GM18526 (cell line): ENCODE results near the gene RASA2.

Source experiments
- POLR2A ChIP-seq: IDR thresholded peaks from 3 replicates; pipeline ENCODE4 v1.6.1; 2011; ENCODE audit not compliant: insufficient read length; ENCODE audit errors: extremely low read depth

RASA2 gene

DNA sequence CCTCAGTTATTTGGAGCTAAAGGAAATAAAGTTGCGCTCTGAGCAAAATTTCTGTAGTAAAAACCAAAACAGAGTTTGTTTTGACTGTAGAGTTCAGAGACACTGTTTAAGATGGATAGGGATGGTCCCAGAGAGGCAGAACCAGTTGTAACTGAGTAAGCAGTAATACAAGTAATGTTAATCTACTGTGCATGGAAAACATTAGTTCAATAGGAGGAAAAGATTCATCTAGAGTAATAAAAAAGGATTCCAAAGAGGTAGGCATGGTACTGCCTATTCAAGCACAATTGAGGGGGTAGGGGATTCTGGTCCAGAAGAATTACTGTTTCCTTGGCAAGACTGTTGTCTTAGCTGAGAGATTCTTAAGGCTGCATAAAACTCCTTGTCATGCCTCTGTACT is 77.4 kb downstream of the RASA2 start:
- no peak for TF ChIP-seq POLR2A

DNA sequence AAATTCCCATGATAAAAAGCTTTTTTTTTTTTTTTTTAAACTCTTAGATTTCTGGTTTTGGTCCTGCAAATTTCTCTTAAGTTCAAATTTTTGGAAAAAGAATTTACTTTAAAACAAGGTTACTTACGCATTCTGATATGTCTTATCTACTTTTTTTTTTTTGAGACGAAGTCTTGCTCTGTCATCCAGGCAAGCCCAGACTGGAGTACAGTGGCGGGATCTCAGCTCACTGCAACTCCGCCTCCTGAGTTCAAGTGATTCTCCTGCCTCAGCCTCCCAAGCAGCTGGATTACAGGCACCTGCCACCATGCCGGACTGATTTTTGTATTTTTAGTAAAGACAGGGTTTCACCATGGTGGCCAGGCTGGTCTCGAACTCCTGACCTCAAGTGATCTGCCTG is 83.2 kb downstream of the RASA2 start:
- TF ChIP-seq POLR2A = no peak

DNA sequence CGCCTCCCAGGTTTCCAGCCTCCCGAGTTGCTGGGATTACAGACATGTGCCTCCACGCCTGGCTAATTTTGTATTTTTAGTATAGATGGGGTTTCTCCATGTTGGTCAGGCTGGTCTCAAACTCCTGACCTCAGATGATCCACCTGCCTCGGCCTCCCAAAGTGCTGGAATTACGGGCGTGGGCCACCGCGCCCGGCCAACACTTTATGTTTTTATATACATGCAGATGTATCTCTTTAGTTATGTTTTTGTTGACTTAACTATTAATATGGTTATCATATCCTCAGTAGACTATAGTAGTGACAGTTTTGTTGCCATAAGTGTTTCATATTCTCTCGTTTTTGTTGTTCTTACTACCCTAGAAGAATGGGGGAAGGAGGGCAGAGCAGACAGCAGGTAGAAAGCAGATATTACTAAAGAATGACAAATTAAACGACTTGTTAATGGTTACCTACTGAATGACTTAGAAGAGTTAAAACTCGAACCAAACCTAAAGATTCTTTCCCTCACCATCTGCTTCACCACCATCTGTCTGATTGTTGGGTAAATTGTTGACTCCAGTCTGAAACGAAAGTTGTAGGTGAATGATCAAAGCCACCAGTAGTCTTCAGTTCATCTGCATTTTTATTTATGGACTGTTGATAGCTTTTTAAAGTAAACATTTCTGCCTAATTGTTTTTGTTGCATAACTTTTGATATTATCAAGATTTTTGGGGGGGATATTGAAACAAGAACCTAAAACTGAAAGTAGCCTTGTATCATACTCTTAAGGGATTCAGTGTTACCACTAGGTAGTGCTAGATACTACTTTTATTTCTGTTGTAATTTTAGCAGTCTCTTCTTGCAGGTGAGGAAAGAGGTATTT is 89.3 kb downstream of the RASA2 start:
- no peak for TF ChIP-seq POLR2A

DNA sequence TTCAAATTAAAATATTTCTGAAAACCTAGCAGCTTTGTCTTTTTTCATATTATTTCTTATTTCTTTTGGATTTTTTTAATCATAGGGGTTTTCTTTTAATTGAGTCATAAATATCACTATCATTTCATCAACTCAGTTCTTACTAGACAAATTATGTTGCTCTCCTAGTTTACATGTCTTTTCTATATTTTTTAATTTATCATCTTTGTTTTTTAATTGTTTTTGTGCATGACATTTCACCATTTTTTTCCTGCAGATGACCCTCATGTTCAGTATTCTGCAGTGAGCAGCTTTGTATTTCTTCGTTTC is 89.9 kb downstream of the RASA2 start:
- TF ChIP-seq POLR2A = no peak

DNA sequence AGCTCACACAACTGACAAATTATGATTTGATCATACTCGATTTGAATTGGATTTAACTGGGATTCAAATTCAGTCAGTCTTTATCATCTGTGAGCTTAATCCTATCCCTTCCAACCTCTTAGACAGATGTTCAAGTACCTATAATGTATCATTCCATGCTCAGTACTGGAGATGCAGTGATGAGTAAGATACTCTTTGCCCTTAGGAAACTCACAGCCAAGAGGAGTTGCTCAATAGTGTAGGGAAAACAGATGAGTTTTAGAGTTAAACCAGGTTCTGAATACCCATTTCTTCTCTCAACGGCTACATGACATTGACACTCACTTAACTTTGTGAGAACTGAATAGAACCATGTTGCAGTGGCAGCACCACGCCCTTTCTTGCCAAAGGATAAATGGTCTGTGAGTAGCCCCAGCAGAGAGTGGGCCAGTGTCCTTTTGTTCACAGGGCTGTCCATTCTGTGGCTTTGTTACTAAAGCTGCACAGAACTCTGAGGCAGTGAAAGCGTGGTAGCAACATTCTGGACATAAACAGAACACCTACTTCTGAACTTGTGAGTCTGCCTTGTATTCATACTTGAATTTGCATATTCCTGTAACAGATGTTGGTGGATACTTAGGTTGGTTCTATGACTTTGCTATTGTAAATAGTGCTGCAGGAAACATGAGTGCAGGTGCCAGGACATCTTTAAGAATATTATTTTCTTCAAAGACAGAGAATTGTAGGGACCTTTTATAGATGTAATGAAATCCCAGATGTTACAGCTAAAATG is 91.6 kb downstream of the RASA2 start:
- no peak for TF ChIP-seq POLR2A

DNA sequence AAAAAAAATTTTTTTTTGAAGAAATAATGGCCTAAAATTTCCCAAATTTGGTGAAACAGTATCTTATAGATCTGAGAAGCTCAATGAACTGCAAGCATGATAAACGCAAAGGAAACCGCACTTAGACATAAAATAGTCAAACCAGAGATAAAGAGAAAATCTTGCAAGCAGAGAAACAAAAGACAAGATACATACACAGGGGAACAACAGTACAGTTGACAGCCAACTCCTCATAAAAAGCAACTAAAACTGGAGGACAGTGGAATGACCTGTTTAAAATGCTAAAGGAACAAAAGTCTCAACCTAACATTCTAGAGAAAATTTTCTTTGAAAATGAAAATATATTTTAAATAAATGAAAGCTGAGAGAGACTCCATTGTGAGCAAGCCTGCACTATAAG is 107.5 kb downstream of the RASA2 start:
- TF ChIP-seq POLR2A = no peak

DNA sequence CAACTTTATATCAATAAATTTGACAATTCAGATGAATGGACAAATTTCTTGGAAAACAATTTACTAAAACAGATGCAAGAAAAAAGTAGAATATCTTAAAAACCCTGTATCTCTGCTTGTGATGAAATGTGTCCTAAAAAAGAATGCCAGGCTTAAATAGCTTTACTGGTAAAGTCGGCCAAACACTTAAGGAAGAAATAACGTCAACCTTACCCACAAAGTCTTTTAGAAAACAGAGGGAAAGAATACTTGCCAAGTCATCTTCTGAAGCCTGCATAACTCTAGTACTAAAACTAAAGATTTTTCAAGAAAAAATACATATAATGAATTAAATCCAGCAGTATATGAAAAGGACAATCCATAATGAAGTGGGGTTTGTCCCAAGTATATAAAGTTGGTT is 111.1 kb downstream of the RASA2 start:
- TF ChIP-seq POLR2A = no peak

DNA sequence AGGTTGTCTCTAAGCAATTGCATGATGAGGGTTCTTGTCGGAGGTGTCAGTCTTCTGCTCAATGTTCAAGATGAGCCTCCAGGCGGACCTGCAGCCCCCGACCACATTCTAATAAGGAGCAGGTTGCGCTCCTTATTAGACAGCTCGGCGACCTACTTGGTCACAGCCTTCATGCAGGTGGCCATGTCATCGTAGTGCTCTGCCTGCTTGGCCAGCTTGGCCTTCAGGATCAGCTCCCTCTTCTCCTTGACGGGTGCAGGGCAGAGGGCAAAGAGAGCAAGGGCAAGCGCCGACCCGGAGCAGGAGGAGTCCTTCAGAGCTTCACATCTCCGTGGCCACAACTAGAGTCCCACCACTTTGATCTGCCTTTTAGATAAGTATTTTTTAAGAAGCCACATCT is 113.5 kb downstream of the RASA2 start:
- TF ChIP-seq POLR2A = no peak

DNA sequence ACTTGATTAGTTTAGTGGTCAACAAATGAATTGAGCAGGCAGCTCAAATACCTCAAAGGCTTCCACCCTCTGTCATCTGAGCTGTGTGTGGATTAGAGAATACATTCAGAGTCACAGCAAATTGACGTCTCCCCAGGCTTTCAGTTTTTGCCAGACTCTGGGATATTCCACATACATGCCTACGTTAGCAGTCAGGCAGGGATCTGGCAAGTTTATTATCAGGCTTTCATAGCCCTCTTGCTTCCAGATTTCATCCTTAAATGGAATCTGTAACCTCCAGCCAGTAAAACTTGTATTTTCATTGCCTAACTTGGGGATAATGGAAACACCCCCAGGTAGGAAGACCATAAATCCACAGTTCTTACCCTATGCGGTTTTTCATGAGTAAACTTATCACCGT is 115.9 kb downstream of the RASA2 start:
- TF ChIP-seq POLR2A = no peak

DNA sequence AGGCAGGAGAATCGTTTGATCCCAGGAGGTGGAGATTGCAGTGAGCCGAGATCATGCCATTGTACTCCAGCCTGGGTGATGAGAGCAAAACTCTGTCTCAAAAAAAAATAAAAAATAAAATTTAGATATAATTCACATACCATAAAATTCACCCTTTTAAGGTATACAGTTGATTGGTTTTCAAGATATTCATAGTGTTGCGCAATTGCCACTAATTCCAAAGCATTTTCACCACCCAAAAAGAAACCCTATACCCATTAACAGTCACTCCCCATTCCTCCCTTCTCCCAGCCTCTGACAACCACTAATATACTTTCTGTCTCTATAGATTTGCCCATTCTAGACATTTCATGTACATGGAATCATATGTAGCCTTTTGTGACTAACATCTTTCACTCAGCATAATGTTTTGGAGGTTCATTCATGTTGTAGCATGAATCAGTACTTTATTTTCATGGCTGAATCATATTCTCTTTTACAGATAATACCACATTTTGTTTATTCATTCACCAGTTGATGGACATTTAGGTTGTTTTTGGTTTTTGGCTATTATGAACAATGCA is 116.7 kb downstream of the RASA2 start:
- TF ChIP-seq POLR2A = no peak

DNA sequence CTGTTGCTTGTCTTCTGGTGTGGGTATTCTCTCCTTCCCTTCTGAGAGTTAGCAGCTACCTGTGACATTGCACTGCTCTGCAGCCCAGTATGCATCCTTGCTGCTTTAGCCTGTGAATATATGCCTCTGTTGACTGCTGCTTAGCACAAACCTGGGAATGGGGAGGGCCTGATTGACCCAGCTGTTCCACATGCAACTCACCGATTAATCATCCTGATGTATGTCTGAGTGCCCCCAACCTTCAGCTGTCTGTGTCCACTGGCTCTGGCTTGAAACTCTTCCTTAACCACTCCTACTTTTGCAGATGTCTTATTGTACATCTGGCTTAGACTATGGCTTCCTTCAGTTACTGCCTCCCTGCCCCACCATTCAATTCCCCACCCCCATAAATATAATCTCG is 119.1 kb downstream of the RASA2 start:
- no peak for TF ChIP-seq POLR2A

DNA sequence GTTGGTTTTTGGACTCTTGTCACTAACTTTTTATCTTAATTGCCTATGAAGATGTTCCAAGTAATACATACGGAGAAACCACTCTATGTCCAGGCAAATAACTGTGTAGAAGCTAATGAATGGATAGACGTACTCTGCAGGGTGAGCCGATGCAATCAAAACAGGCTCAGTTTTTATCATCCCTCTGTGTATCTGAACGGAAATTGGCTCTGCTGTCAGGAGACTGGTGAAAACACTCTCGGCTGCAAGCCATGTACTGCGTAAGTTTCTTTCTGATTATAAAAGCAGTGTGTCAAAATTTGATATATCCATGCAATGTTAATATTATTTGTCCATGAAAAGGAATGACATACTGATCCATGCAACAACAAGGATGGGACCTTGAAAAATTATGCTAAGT is 121.6 kb downstream of the RASA2 start:
- no peak for TF ChIP-seq POLR2A

DNA sequence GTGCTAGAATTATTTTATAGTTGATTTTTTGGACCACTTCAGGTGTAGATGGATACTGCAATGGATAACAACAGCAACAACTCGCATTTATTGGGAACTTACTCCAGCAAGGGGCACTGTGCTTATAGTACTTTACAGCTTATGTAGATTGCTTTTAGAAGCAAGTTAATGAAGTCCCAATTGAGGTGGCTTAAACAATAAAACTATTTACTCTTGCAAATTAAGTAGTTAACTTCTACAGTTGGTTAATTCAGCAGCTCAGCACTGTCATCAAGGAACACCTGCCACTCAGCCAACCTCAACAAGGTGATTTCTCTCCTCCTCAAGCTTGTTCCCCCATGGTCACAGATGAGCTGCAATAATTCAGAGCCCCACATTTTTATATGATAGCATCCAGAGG is 124.1 kb downstream of the RASA2 start:
- no peak for TF ChIP-seq POLR2A

DNA sequence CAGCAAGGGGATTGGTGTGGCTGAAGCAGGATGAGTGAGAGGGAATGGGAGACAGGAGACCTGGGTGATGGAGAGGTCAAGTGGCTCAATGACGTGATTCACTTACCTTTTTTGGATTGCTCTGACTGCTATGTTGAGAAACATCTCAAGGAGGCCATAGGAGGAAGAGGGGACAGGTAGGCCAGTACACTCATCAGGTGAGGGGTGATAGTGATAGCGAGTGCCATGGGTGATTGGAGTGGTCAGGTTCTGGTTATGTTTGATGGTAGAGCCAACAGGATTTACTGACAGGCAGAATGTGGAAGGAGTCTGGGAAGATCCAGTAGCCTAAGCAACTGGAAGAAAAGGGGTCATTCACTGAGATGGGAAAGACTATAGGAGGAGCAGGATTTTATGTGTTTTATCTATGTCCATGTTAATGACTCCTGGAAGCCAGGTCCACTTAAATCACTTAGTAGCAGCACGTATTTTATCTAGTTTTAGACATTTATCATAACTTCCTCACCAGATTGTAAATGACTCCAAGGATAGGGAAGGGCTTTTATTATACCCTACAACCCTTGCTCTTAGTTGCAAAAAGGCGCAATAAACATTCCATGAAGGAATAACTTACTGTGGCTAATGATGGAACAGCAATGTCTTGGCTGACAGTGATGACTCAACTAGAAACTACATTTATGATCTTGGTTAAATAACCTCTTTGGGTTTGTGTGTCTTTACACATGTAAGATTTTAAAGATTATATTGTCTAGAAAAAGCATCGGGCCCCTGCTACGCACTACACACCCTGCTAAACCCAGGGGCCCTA is 131.5 kb downstream of the RASA2 start:
- TF ChIP-seq POLR2A = no peak

DNA sequence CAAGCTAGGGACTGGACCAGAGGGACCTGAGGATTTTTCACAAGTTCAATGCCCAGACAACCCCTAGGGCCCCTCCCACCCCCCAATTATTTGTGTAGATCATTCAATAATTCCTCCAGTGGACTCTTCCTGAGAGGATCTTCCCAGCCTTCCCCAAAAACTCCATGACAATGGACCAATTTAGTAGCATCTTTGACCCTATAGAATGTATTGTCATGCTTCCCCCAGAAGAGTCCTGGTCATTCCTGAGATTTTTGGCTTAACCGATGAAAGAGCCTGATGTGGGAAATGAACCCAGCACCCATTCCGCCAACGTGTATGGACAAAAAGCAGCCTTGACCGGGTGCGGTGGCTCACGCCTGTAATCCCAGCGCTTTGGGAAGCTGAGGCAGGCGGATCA is 132.1 kb downstream of the RASA2 start:
- TF ChIP-seq POLR2A = no peak

DNA sequence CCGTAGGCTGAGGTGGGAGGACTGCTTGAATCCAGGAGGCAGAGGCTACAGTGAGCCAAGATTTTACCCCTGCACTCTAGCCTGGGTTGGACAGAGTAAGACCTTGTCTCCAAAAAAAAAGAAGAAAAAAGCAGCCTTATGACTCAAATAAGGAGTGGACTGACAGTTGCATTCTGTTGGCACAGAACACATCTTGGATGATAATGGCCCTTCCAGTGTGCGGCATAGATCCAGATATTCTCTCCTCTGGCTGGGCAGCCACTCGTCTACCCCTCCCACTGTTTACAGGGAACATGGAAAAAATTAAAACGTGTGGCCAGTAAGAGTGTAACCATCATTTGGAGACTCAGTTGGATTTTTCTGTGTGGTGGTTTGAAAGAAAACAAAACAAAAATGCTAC is 132.6 kb downstream of the RASA2 start:
- no peak for TF ChIP-seq POLR2A

DNA sequence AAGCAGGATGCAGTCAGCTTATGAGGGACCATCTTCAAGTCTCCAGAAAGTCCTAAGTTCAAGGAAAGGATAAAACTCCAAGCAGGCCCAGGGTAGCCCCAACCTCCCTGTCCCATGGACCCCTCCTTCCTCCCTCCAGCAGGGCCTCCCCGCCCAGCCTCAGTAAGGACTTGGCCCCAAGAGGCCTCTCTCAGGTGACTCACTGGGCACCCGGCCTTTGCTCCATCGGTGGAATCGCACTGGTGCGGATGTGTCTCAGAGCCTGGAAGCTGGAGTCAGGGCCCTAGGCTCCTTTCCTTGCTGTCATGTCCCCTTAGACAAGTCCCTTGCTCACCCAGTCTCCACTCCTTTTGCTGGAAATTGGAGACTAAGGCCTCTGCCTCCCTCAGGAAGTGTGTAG is 136.9 kb downstream of the RASA2 start:
- TF ChIP-seq POLR2A = no peak
